HepG2 (cell line): ENCODE data around the gene DDX59. TPM values are rescaled to one million over a fixed set of nuclear protein-coding genes. Genes with fewer than 3 reads are reported as not detected.

Source experiments
- FOSL1 ChIP-seq: sonication (generic); formaldehyde crosslinking; IDR thresholded peaks from 2 replicates; pipeline ENCODE4 v1.9.0; 2021; ENCODE audit warnings: missing genetic modification reagents, borderline replicate concordance
- HMG20A ChIP-seq: IDR thresholded peaks from 2 replicates; pipeline ENCODE4 v1.6.1; 2016; ENCODE audit warnings: borderline replicate concordance
- HMGXB4 ChIP-seq, 2 experiments: sonication (generic) in 1 of 2; formaldehyde crosslinking in 1 of 2; IDR thresholded peaks; 2 replicates each; pipeline versions ENCODE4 v1.4.0 to v1.6.1; 2018 to 2020; ENCODE audit warnings: missing genetic modification reagents in 2 of 2, borderline replicate concordance in 1 of 2, low read depth in 1 of 2, mild to moderate bottlenecking in 1 of 2, missing biosample characterization in 1 of 2
- MEIS1 ChIP-seq: sonication (generic); formaldehyde crosslinking; IDR thresholded peaks from 2 replicates; pipeline ENCODE4 v1.9.0; 2021; ENCODE audit warnings: mild to moderate bottlenecking, missing genetic modification reagents, moderate library complexity, borderline replicate concordance
- NR2F2 ChIP-seq: IDR thresholded peaks from 2 replicates; pipeline ENCODE4 v1.6.1; 2012; ENCODE audit warnings: low read depth, inconsistent platforms, borderline replicate concordance
- POLR2G ChIP-seq: fragments of 200-400 bp; formaldehyde crosslinking; IDR thresholded peaks from 2 replicates; pipeline ENCODE4 v1.6.1; 2018; ENCODE audit warnings: mild to moderate bottlenecking, low read depth, low read length, moderate library complexity
- RBFOX2 ChIP-seq: fragments of 200-400 bp; formaldehyde crosslinking; IDR thresholded peaks from 2 replicates; pipeline ENCODE4 v1.6.1; 2017; ENCODE audit warnings: low read depth, mild to moderate bottlenecking, low read length
- RCOR2 ChIP-seq: IDR thresholded peaks from 2 replicates; pipeline ENCODE4 v1.6.1; 2016; ENCODE audit warnings: missing biosample characterization, missing genetic modification reagents
- SIX4 ChIP-seq: sonication (generic); formaldehyde crosslinking; IDR thresholded peaks from 2 replicates; pipeline ENCODE4 v1.4.0; 2020; ENCODE audit warnings: missing genetic modification reagents
- STAT5B ChIP-seq: sonication (generic); formaldehyde crosslinking; IDR thresholded peaks from 2 replicates; pipeline ENCODE4 v1.4.0; 2020; ENCODE audit warnings: missing genetic modification reagents
- TGIF2 ChIP-seq: IDR thresholded peaks from 2 replicates; pipeline ENCODE4 v1.6.1; 2016; ENCODE audit warnings: control low read depth, missing compliant biosample characterization
- ZBTB3 ChIP-seq: sonication (generic); formaldehyde crosslinking; IDR thresholded peaks from 2 replicates; pipeline ENCODE4 v1.4.0; 2020; ENCODE audit warnings: low read depth, mild to moderate bottlenecking, moderate library complexity, missing genetic modification reagents, borderline replicate concordance
- ZEB1 ChIP-seq: IDR thresholded peaks from 2 replicates; pipeline ENCODE4 v1.6.1; 2012; ENCODE audit warnings: mild to moderate bottlenecking, low read depth, inconsistent platforms; ENCODE audit not compliant: insufficient replicate concordance
- ZNF232 ChIP-seq: sonication (generic); formaldehyde crosslinking; IDR thresholded peaks from 2 replicates; pipeline ENCODE4 v1.4.0; 2020; ENCODE audit warnings: missing genetic modification reagents, borderline replicate concordance
- ZNF337 ChIP-seq: sonication (generic); formaldehyde crosslinking; IDR thresholded peaks from 2 replicates; pipeline ENCODE4 v1.5.1; 2020; ENCODE audit warnings: missing genetic modification reagents, low read depth, mild to moderate bottlenecking, borderline replicate concordance
- ZNF362 ChIP-seq: sonication (generic); formaldehyde crosslinking; IDR thresholded peaks from 2 replicates; pipeline ENCODE4 v1.4.0; 2020; ENCODE audit warnings: missing genetic modification reagents, mild to moderate bottlenecking, borderline replicate concordance
- ZNF660 ChIP-seq: sonication (generic); formaldehyde crosslinking; IDR thresholded peaks from 2 replicates; pipeline ENCODE4 v1.5.1; 2020; ENCODE audit warnings: mild to moderate bottlenecking, low read depth, missing genetic modification reagents, borderline replicate concordance
- ZNF713 ChIP-seq: sonication (generic); formaldehyde crosslinking; IDR thresholded peaks from 2 replicates; pipeline ENCODE4 v1.4.0; 2020; ENCODE audit warnings: mild to moderate bottlenecking, missing genetic modification reagents
- ZNF780A ChIP-seq: sonication (generic); formaldehyde crosslinking; IDR thresholded peaks from 2 replicates; pipeline ENCODE4 v1.8.0; 2022; ENCODE audit warnings: mild to moderate bottlenecking, missing genetic modification reagents, moderate library complexity
- ZNF883 ChIP-seq: sonication (generic); formaldehyde crosslinking; IDR thresholded peaks from 2 replicates; pipeline ENCODE4 v1.5.1; 2020; ENCODE audit warnings: mild to moderate bottlenecking, missing genetic modification reagents; ENCODE audit errors: not compliant biosample characterization
- polyA plus RNA-seq, 8 experiments: library from polyadenylated mRNA; depleted of rRNA in 3 of 8; stranded (reverse) in 7 of 8; unstranded in 1 of 8; fragments of >200 nt; fragmentation: Illumina TruSeq in 4 of 8; extraction: Trizol in 4 of 8; gene quantifications; 2 replicates each; pipeline versions ENCODE4 v1.2.1 to v1.2.3, GENCODE V29; 2011 to 2016; ENCODE audit warnings: low read depth in 4 of 8, missing spikeins in 1 of 8, mixed read lengths in 1 of 8; ENCODE audit not compliant: insufficient read depth in 1 of 8
- total RNA-seq, 5 experiments: library from RNA; depleted of rRNA; stranded (reverse); fragments of >200 nt; fragmentation: Illumina TruSeq; extraction: Trizol; gene quantifications; 2 replicates each; pipeline ENCODE4 v1.2.3, GENCODE V29; 2016; ENCODE audit warnings: low read depth in 1 of 5
- TF ChIP-seq, protein P1 (sequence below): sonication (generic); formaldehyde crosslinking; IDR thresholded peaks from 2 replicates; pipeline ENCODE4 v1.4.0; 2020; ENCODE audit warnings: missing genetic modification reagents
- TF ChIP-seq, protein P2 (sequence below): sonication (generic); formaldehyde crosslinking; IDR thresholded peaks from 2 replicates; pipeline ENCODE4 v1.5.0; 2020; ENCODE audit warnings: missing genetic modification reagents
- TF ChIP-seq, protein P3 (sequence below): sonication (generic); formaldehyde crosslinking; IDR thresholded peaks from 2 replicates; pipeline ENCODE4 v1.4.0; 2020; ENCODE audit warnings: missing genetic modification reagents

The DDX59 gene
- total and polyA plus RNA-seq, 2 of the 13 experiments (the other 11 are each of a cell fraction or from before 2014, with no cell fraction given), result 12.1 to 14.8 TPM

DNA sequence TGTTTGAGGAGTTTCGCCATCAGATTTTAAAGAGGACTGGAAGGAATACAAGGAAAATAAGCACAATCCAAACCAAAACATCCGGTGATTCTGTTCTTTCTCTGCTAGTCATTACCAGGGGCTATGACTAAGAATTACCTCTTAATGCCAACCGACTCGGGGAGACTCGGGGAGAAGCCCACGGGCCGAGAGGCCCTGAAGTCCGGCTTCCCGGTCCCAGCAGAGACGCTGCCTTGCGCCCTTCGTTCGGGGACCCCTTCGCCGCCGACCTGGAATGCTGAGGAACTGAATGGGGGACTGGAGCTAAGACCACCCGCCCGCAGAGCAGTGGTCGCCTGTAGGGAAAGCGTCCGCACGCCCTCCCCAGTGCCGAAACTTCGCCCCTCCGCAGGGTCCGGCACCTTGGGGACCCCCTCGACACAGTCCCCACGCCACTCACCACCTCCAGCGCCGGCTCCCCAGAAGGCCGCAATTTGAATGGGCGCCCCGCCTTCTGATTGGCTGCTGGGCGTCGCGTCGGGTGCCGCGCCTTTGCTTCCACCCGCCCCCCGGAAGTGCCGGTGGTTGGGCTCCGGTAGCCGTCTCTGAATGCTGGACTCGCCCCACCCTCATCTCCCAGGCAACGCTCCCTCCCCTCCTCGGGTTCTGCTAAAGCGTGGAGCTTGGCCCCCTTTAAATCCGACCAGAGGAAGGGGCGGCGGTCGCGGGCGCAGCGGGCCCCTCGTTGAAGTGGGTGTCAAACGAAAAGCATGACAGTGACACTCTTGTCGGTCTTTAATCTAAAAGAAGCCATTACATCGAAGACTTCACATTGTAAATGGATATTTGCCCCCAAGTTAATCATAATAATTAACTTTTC lies 49.2 kb downstream of the DDX59 start, which contains the start of gene KIF14 (continued):
- no peak for TF ChIP-seq STAT5B
- TF ChIP-seq NR2F2, result no peak
- TF ChIP-seq POLR2G, result peak; percentile 53; the same call in 1 of the 2 replicates
- TF ChIP-seq, protein P1, sequence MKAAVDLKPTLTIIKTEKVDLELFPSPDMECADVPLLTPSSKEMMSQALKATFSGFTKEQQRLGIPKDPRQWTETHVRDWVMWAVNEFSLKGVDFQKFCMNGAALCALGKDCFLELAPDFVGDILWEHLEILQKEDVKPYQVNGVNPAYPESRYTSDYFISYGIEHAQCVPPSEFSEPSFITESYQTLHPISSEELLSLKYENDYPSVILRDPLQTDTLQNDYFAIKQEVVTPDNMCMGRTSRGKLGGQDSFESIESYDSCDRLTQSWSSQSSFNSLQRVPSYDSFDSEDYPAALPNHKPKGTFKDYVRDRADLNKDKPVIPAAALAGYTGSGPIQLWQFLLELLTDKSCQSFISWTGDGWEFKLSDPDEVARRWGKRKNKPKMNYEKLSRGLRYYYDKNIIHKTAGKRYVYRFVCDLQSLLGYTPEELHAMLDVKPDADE (CRISPR knock-in tag), result no peak
- TF ChIP-seq ZNF883 (CRISPR knock-in tag), result peak; percentile 41
- TF ChIP-seq ZBTB3, result no peak
- 0 out of 2 replicates have a peak, but pooled peaks have one; percentile 21 for TF ChIP-seq TGIF2 (CRISPR knock-in tag)
- TF ChIP-seq, protein P2, sequence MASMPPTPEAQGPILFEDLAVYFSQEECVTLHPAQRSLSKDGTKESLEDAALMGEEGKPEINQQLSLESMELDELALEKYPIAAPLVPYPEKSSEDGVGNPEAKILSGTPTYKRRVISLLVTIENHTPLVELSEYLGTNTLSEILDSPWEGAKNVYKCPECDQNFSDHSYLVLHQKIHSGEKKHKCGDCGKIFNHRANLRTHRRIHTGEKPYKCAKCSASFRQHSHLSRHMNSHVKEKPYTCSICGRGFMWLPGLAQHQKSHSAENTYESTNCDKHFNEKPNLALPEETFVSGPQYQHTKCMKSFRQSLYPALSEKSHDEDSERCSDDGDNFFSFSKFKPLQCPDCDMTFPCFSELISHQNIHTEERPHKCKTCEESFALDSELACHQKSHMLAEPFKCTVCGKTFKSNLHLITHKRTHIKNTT (CRISPR knock-in tag), result no peak
- TF ChIP-seq RBFOX2, result peak; percentile 71
- TF ChIP-seq, protein P3, sequence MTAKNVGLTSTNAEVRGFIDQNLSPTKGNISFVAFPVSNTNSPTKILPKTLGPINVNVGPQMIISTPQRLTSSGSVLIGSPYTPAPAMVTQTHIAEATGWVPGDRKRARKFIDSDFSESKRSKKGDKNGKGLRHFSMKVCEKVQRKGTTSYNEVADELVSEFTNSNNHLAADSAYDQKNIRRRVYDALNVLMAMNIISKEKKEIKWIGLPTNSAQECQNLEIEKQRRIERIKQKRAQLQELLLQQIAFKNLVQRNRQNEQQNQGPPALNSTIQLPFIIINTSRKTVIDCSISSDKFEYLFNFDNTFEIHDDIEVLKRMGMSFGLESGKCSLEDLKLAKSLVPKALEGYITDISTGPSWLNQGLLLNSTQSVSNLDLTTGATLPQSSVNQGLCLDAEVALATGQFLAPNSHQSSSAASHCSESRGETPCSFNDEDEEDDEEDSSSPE, result peak; percentile 98
- TF ChIP-seq ZEB1, result no peak
- TF ChIP-seq RCOR2 (CRISPR knock-in tag), result no peak
- no peak for TF ChIP-seq ZNF362
- TF ChIP-seq ZNF232, result no peak
- TF ChIP-seq ZNF660 (CRISPR knock-in tag), result no peak
- TF ChIP-seq ZNF337 (CRISPR knock-in tag), result no peak
- no peak for TF ChIP-seq SIX4 (CRISPR knock-in tag)
- TF ChIP-seq MEIS1 (CRISPR knock-in tag), result peak; percentile 46; the same call in 1 of the 2 replicates
- TF ChIP-seq ZNF780A (CRISPR knock-in tag), result no peak
- no peak for TF ChIP-seq FOSL1 (CRISPR knock-in tag)
- TF ChIP-seq HMGXB4 (CRISPR knock-in tag; IDR thresholded peaks at IDR 0.05; ENCODE audit: borderline replicate concordance in 1 of 2, low read depth in 1 of 2), result peak; percentile 47 to 48; a peak in 1 of 4 replicates
- no peak for TF ChIP-seq ZNF713
- no peak for TF ChIP-seq HMG20A (CRISPR knock-in tag)
